PC-3 (cell line): ENCODE data around the gene CRLF1.

Experiments used
- EZH2 ChIP-seq: fragments of 300-600 bp; sonication (generic); IDR thresholded peaks from one replicate; pipeline ENCODE4 v1.6.1; 2017; ENCODE audit warnings: antibody characterized with exemption, mild to moderate bottlenecking, low read length; ENCODE audit not compliant: unreplicated experiment
- TF ChIP-seq, protein P1 (sequence below): fragments of 300-600 bp; sonication (generic); conservative IDR thresholded peaks from 2 replicates; pipeline ENCODE4 v1.5.1; 2017; ENCODE audit warnings: antibody characterized with exemption, low read depth, mild to moderate bottlenecking, low read length

DNA sequence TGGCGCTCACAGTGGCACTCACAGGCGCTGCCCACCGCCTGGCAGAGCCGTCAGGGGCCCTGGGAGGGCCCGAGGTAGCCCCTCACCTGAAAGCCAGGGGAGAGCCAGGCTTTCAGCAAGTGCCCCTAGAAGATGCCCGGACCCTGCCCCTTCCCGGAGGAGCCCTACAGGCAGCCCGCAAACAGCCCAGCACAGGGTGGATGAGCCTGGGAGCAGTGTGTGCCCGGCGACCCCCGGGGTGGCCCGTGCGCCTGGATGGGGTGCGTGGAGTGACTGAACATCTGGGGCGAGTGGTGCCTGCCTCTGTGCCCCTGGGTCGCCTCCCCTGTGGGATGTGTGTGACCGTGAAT lies 1.4 kb downstream of the CRLF1 start:
- TF ChIP-seq, protein P1, sequence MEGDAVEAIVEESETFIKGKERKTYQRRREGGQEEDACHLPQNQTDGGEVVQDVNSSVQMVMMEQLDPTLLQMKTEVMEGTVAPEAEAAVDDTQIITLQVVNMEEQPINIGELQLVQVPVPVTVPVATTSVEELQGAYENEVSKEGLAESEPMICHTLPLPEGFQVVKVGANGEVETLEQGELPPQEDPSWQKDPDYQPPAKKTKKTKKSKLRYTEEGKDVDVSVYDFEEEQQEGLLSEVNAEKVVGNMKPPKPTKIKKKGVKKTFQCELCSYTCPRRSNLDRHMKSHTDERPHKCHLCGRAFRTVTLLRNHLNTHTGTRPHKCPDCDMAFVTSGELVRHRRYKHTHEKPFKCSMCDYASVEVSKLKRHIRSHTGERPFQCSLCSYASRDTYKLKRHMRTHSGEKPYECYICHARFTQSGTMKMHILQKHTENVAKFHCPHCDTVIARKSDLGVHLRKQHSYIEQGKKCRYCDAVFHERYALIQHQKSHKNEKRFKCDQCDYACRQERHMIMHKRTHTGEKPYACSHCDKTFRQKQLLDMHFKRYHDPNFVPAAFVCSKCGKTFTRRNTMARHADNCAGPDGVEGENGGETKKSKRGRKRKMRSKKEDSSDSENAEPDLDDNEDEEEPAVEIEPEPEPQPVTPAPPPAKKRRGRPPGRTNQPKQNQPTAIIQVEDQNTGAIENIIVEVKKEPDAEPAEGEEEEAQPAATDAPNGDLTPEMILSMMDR, result no peak
- TF ChIP-seq EZH2, result no peak
